Activated CD4-positive, alpha-beta T cell treated with anti-CD3 and anti-CD28 coated beads, Interleukin-2, amount 50 U/mL, for 24 hours (primary cell): ENCODE data around the gene CCNI2.
"Not testable (repeated sequence)": the region's sequence is repeated elsewhere in the genome, so short reads cannot be mapped to it uniquely, and the experiment has no call there.

Source experiments
- DNase-seq, 2 donors: peaks; one replicate each; pipeline ENCODE4 v3.0.0-alpha.2; 2020; ENCODE audit warnings: low read depth in 1 of 2, low spot score in 1 of 2

Gene CCNI2

DNA sequence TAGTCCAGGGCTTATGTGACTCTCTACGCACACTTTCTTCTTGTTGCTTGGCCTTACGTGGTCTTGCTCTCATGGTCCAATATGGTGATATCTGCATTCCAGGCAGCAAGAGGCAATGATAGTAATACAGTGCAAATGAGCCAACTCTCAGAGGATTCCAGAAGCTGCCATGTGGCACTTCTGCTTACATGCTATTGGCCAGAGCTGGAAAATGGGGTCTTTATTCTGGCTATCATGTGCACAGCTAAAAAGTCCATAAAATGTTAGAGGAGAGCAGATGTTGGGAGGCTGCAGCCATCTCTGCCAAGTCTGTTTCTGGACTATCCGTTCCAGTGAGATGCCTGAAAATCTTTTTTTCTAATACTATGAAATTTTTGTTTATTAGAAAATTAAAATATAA, 32.7 kb downstream of the CCNI2 start:
- DNase-seq = no peak

- DNase-seq = no peak
Measured at GRCh38 chr5:132780577-132780976, 33.4 kb downstream of the CCNI2 start.

DNA sequence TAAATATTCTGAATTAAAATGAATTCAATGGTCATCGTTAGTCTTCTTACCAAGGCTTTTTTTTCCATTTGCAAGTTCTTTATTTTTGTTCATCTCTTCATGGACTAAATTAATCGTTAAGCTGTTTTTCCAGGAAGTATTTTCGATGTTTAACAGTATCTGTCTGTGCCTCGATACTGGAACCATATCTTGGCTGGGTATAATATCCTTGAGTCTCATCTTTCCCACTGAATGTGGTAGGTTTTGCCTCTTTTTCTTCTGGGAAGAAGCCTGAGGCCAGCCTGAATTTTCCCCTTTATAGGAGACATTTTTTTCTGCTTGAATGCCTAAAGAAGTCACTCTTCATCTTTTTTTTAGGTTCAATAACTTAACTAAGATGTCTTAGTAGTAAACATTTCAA, 33.8 kb downstream of the CCNI2 start:
- DNase-seq = no peak

DNA sequence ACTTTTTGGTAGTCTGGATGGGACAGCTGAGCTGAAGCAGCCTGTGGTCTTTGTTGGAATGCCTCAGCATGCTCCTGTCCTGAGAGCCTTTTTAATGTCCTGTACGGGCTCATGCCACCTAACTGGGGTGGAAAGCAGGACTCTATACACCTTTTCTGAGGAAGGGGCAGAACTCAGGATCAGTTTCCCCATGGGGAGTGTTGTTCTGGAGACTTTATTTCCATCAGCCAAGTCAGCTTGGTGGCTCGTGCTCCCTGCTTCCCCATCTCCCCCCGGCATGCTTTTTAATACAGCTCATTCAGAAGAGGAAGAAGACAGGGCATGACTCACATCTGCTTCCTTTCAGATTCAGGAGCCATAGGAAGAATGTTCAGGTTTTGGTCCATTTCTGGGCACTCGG, 34.9 kb downstream of the CCNI2 start:
- no peak for DNase-seq

DNA sequence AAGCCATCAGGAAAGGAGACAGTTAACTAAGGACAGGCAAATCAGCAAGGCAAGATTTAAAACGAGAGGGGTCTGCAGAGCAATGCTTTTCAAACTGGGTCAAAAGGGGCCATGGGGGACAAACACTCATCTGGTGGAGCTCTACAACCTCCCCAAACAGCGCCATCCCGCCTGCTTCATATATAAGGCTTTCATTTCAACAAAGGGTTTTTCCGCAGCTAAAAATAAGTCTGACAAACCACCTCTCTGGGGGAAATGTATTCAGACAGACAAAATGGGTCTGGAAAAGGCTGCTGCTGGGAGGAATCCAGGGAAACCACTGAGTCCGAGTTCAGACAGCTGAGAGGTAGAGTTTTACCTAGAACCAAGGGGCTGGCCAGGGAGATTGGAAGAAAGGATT, 38.1 kb downstream of the CCNI2 start:
- DNase-seq = no peak

GRCh38 chr5:132785864-132786263, 38.6 kb downstream of the CCNI2 start:
- no peak for DNase-seq

- DNase-seq = no peak
Measured at GRCh38 chr5:132787076-132787475, 39.9 kb downstream of the CCNI2 start.

- DNase-seq = no peak
Measured at GRCh38 chr5:132788508-132788907, 41.3 kb downstream of the CCNI2 start.

DNA sequence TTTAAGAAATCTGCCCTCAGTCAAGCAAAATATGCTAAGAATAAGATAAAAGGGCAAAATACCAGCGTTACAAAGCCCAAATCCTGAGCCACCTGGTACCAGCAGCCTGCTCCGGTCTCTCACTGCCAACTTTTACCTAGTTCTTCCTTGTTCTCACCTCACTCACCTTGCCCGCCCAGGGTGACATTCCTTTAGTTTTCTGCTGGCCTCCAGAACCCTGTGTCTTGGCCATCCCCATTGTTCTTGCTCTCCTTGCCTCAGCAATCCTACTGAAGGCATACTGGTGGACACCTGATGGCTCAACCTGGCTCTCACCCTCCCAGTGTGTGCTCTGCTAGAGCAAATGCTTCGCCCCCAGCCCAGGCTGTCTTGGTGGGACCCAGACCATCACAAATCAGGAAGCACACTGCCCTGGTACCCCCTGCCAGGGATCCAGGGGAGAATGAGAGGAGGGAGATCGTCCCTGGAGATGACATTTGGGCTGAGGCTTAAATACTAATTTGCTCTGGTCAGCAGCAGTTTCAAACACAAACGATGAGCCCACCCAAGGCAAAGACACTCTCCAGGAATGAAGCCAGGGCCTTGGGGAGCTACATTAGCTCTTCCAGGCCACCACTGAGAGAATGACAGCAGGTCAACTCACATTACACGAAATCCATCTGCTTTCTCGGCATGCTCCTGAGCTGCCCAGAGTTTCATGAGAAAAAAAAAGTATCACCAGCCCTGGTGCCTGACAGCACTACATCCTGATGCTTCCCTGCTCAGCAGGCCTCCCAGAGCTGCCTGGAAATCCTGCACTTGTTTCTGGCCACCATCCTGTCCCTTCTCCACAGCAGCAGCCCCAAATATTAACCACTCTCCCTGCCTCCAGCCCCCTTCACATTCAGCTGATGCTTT, 42.0 kb downstream of the CCNI2 start:
- no peak for DNase-seq

- DNase-seq = no peak
Measured at GRCh38 chr5:132790201-132790865, 43.1 kb downstream of the CCNI2 start.

- DNase-seq = no peak
Measured at GRCh38 chr5:132791026-132791425, 43.8 kb downstream of the CCNI2 start.

DNA sequence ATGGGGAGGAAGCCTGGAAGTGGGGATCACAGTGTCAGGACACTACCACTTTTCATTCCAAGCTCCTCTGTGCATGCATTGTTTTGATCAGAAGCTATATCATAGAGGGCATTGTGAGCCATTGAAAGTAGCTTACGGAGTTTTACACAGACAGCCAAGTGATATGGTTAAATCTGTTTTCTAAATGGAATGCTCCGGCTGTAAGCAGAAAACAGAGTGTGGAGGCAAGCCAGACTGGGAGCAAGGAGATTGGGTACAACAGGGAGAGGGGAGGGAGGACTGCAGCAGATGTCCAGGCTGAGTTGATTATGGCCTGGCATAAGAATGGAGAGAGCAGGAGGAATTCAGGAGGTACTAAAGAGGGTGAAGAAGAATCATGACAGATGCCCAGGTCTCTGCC, 50.4 kb downstream of the CCNI2 start:
- no peak for DNase-seq

DNA sequence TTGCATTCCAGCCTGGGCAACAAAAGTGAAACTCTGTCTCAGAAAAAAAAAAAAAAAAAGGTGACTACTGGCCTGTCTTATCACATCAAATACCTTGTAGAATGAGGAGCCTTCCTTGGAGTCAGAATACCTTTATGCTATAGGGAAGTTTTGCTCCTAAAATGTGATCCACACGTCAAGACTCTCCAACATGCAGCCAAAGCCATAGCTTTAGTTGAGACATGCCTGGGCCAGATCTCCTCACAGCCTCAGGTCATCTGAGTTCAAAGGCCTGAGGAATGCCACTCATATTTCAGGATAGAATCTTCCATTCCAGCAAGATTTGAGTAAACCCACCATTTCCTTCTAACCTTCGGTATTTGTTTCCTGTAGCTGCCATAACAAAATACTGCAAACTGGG, 52.2 kb downstream of the CCNI2 start:
- DNase-seq = no peak

DNA sequence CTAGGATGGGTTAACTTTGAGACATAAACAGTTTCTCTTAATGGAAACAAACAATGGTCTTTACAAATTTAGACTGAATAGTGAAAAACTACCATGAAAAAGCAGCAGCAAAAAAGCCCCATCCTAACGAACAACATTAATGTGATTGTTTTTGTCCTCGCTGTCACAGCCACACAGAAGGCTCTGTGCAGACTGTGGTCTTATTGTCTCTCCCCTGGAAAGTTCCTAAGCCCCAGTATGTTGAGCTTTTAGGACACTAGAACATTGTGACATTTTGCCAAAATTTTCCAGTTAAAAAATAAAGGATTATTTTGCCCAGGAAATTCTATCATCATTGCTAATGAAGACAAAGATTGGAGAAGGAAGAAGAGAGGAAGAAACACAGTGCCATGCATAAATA, 53.3 kb downstream of the CCNI2 start:
- no peak for DNase-seq

- no peak for DNase-seq
Measured at GRCh38 chr5:132802044-132802684, 54.9 kb downstream of the CCNI2 start.

GRCh38 chr5:132802685-132803066, 55.5 kb downstream of the CCNI2 start:
- DNase-seq = not testable (repeated sequence)
